Left ventricle myocardium inferior (tissue), 1 donor: ENCODE results near the gene TCP10L. TPM values are rescaled to one million over a fixed set of nuclear protein-coding genes. Genes with fewer than 3 reads are reported as not detected.
"Not testable (repeated sequence)": the region's sequence is repeated elsewhere in the genome, so short reads cannot be mapped to it uniquely, and the experiment has no call there.

Experiments
- DNase-seq: peaks from one replicate; pipeline ENCODE4 v3.0.0-alpha.2; 2020
- H3K27ac ChIP-seq: fragments of 200-600 bp; replicated peaks from 2 replicates; pipeline ENCODE4 v1.8.0; 2021
- H3K27me3 ChIP-seq: fragments of 200-600 bp; 2 replicates; pipeline ENCODE4 v1.8.0; 2021; ENCODE audit warnings: low read depth
- H3K36me3 ChIP-seq: fragments of 200-600 bp; 2 replicates; pipeline ENCODE4 v1.8.0; 2021
- H3K4me1 ChIP-seq: fragments of 200-600 bp; 2 replicates; pipeline ENCODE4 v1.8.0; 2021
- H3K4me3 ChIP-seq: fragments of 200-600 bp; 2 replicates; pipeline ENCODE4 v1.8.0; 2021; ENCODE audit warnings: mild to moderate bottlenecking, moderate library complexity
- H3K9me3 ChIP-seq: fragments of 200-600 bp; replicated peaks from 2 replicates; pipeline ENCODE4 v1.8.0; 2021
- intact Hi-C: fragments of 100-400 bp; cut with micrococcal nuclease; formaldehyde crosslinking; loops from one replicate; pipeline ENCODE4 v1.11.0; 2022
- long read RNA-seq: library from polyadenylated mRNA; unstranded; transcript quantifications from one replicate; pipeline ENCODE4 v2.0.0, GENCODE V29; 2021
- total RNA-seq: library from RNA; stranded (reverse); fragmentation: NEBNext Ultra II Directional; extraction: Animal tissue kit (Norgen Biotek cat#: 25700); gene quantifications from one replicate; pipeline ENCODE4 v1.2.1, GENCODE V29; 2021
- TF ChIP-seq, protein P1 (sequence below): fragments of 200-600 bp; IDR thresholded peaks from 2 replicates; pipeline ENCODE4 v1.8.0; 2021; ENCODE audit warnings: antibody characterized with exemption, mild to moderate bottlenecking, borderline replicate concordance
- donor health status: DM: no; HTN: yes; CAD: no; lungs with severe emphysema.

Gene TCP10L, protein sequence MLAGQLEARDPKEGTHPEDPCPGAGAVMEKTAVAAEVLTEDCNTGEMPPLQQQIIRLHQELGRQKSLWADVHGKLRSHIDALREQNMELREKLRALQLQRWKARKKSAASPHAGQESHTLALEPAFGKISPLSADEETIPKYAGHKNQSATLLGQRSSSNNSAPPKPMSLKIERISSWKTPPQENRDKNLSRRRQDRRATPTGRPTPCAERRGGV
- total RNA-seq: 3.0 TPM
- long read RNA-seq, partial matches to known transcripts: 0 of 7 reads
- long read RNA-seq, other reads (novel, unspliced or antisense): 7 of 7 reads

DNA sequence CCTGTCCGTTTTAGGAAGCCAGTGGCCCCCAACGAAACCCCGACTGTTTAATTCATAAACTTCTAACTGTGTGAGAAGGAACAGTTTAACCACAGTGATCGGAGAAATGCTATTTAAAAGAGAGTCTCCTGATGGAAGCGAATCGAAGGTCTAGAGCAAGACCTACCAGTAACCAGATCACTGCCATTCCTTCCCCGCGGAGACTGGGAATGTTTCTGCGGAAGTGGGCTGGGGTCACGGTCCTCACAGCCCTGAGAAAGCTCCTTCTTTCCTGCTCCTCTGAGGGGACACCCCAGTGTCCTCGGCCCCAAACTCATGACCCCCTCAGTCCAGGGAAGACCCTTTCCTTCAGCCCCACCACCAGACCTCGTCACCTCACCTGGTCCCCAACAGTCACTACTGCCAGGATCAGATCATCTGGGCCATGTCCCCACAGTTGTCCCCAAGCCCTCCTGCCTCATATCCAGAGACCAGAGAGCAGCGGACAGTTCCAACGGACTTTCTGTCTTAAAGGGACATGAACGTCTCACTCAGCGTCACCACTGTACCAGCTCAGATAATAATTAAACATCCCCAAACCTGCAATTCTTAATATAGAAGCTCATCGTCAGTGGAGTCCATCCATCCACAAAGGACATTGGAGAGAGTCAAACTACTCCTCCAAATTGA lies at the start of gene TCP10L:
TSS of gene TCP10L (minus strand) at position 482 of the 669 bp plus-strand sequence. CDS start 1,219 bp downstream, outside the sequence.
- intact Hi-C loops: no loop called here
- Histone ChIP-seq H3K4me1 (no peaks in the 10 kb centered on the region), H3K9me3 (no peaks in the 10 kb centered on the region), H3K4me3 (no peak within 1 kb of the TSS), H3K36me3 (peaks cover 9% of the 10 kb centered on the region), H3K27me3 (no peaks in the 10 kb centered on the region), H3K27ac (no peak within 1 kb of the TSS)
- TF ChIP-seq, protein P1, sequence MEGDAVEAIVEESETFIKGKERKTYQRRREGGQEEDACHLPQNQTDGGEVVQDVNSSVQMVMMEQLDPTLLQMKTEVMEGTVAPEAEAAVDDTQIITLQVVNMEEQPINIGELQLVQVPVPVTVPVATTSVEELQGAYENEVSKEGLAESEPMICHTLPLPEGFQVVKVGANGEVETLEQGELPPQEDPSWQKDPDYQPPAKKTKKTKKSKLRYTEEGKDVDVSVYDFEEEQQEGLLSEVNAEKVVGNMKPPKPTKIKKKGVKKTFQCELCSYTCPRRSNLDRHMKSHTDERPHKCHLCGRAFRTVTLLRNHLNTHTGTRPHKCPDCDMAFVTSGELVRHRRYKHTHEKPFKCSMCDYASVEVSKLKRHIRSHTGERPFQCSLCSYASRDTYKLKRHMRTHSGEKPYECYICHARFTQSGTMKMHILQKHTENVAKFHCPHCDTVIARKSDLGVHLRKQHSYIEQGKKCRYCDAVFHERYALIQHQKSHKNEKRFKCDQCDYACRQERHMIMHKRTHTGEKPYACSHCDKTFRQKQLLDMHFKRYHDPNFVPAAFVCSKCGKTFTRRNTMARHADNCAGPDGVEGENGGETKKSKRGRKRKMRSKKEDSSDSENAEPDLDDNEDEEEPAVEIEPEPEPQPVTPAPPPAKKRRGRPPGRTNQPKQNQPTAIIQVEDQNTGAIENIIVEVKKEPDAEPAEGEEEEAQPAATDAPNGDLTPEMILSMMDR: no peak
- DNase-seq: no peak

DNA sequence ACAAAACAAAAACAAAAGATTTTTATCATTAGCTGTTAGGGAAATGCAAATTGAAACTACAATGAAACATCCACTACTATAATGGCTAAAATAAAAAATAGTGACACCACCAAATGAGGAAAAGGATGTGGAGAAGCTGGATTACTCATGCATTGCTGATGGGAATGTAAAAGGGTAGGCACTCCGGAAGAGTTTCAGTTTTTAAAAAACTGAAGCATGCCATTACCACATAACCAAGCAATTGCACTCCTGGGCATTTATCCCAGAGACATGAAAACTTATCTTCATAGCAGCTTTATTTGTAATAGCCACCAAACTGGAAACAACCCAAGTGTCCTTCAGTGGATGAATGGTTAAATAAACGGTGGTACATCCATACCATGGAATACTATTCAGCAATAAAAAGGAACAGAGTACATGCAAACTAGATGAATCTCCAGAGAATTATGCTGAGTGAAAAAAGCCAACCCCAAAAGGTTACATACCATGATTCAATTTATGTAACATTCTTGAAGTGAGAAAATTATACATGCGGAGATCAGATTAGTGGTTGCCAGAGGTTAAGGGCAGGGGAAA lies 41.4 kb upstream of the TCP10L start:
- Histone ChIP-seq H3K27me3 (peaks cover 19% of the 10 kb centered on the region), H3K27ac (no peak overlapping the region), H3K4me1 (no peaks in the 10 kb centered on the region), H3K36me3 (peaks cover 25% of the 10 kb centered on the region), H3K9me3 (peaks cover 7% of the 10 kb centered on the region), H3K4me3 (no peak overlapping the region)
- TF ChIP-seq, protein P1: no peak
- no peak for DNase-seq
- intact Hi-C loops: no loop called here

DNA sequence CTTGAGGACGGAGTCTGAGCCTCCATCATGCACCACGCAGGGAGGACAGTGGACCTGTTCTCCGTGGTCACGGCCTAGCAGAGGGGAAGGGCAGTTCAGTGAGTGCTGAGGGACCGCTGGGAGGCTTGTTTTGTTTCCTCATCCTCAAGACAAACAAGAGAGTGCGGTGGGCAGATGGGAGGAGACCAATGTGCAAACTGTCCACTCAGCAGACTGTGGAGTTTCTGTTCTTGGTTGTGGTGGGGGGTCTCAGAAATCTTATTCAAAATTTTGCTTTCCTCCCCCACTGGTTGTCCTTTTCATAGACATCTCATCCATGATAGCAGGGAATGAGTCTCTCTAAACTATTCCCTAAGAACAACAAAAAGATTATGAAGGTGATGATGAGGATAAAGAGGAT lies 32.9 kb upstream of the TCP10L start:
- H3K9me3 ChIP-seq, H3K4me1 ChIP-seq, H3K4me3 ChIP-seq, DNase-seq, H3K36me3 ChIP-seq, intact Hi-C loops, H3K27ac ChIP-seq: not testable (repeated sequence)
- peaks cover 30% of the 10 kb centered on the region for H3K27me3 ChIP-seq

DNA sequence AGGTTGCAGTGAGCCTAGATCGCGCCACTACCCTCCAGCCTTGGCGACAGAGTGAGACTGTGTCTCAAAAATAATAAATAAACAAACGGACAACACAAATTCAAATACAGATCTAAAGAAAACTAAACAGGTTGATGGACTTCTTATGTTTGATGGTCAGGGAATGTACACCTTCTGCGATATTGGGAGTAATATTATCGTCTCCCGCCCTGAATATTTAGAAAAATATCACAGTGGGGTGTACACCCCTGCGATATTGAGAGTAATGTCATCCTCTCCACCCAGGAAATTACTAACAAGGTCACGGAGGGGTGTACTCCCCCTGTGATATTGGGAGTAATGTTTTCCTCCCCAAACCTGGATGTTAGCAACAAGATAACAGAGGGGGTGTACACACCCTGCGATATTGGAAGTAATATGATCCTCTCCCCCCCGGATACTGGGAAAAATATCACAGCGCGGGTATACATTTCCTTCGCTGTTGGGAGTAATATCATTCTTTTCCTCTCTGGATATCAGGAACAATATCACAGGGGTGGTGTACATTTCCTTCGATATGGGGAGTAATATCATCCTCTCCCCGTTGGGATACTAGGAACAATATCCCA lies 28.2 kb upstream of the TCP10L start:
- H3K4me3 ChIP-seq: peak overlapping the region; percentile 76
- intact Hi-C loops: no loop called here
- H3K4me1 ChIP-seq: peaks cover 41% of the 10 kb centered on the region
- DNase-seq: no peak
- peak overlapping the region; percentile 97 for H3K27ac ChIP-seq
- TF ChIP-seq, protein P1: no peak
- no peaks in the 10 kb centered on the region for H3K27me3 ChIP-seq
- no peaks in the 10 kb centered on the region for H3K9me3 ChIP-seq
- H3K36me3 ChIP-seq: peaks cover 17% of the 10 kb centered on the region

DNA sequence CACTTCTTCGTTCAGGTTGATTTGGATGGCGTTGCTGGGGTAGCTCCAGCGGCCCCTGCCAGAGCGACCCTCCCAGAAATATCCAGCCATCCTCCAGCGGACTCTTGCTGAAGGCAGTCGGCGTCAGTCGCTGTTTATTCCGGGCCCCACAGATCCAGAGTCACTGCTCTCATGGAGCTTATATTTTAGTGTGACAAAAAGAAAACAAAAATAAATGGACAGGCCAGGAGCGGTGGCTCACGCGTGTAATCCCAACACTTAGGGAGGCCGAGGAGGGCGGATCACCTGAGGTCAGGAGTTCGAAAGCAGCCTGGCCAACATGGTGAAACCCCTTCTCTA lies 27.6 kb upstream of the TCP10L start:
- H3K9me3 ChIP-seq: no peaks in the 10 kb centered on the region
- peaks cover 41% of the 10 kb centered on the region for H3K4me1 ChIP-seq
- intact Hi-C loops: no loop called here
- H3K36me3 ChIP-seq: peaks cover 22% of the 10 kb centered on the region
- H3K27me3 ChIP-seq: no peaks in the 10 kb centered on the region
- peak overlapping the region; percentile 97 for H3K27ac ChIP-seq
- TF ChIP-seq, protein P1: no peak
- no peak for DNase-seq
- peak overlapping the region; percentile 76 for H3K4me3 ChIP-seq
